Right lobe of liver (tissue), 6 donors: Measurements from ENCODE around the gene NOTCH4. TPM values are rescaled to one million over a fixed set of nuclear protein-coding genes. Genes with fewer than 3 reads are reported as not detected.

Experiments used
- ATAC-seq, 4 donors: fragments of 200-7000 bp; cut with Tn5 transposase; one replicate each; pipeline ENCODE4 v1.9.1; 2020; ENCODE audit warnings: mild to moderate bottlenecking in 4 of 4, moderate library complexity in 4 of 4
- DNase-seq, 3 donors: peaks; one replicate each; pipeline ENCODE4 v3.0.0-alpha.2; 2020
- H3K27ac ChIP-seq, 3 donors: fragments of 200-600 bp; one replicate each; pipeline ENCODE4 v1.8.0; 2022
- H3K27me3 ChIP-seq, 2 donors: fragments of 200-600 bp; one replicate each; pipeline ENCODE4 v1.8.0; 2022
- H3K36me3 ChIP-seq, 4 donors: fragments of 200-600 bp; sonication (generic) in 1 of 4; one replicate each; pipeline versions ENCODE4 v1.5.1 to v1.8.0; 2017 to 2022; ENCODE audit warnings: control low read depth in 1 of 4
- H3K4me1 ChIP-seq, 4 donors: fragments of 200-600 bp; sonication (generic) in 1 of 4; one replicate each; pipeline versions ENCODE4 v1.5.1 to v1.8.0; 2017 to 2022; ENCODE audit warnings: control low read depth in 1 of 4
- H3K4me3 ChIP-seq, 3 donors: fragments of 200-600 bp; one replicate each; pipeline ENCODE4 v1.8.0; 2022
- H3K9me3 ChIP-seq, 4 donors: fragments of 200-600 bp; sonication (generic) in 1 of 4; one replicate each; pipeline versions ENCODE4 v1.5.1 to v1.8.0; 2017 to 2022; ENCODE audit warnings: control low read depth in 1 of 4
- CTCF ChIP-seq, 4 donors: fragments of 200-600 bp in 3 of 4; fragments of 450-650 bp in 1 of 4; IDR thresholded peaks; one replicate each; pipeline versions ENCODE4 v1.5.1 to v1.8.0; 2016 to 2022; ENCODE audit warnings: antibody characterized with exemption in 4 of 4, mild to moderate bottlenecking in 2 of 4
- POLR2A ChIP-seq: fragments of 450-650 bp; IDR thresholded peaks from one replicate; pipeline ENCODE4 v1.6.1; 2017; ENCODE audit warnings: antibody characterized with exemption, mild to moderate bottlenecking
- WGBS: methylation state at CpG from one replicate; pipeline ENCODE4 v1.1.6; 2018; ENCODE audit warnings: low coverage, low lambda C conversion rate; ENCODE audit not compliant: insufficient coverage; ENCODE audit errors: missing lambda C conversion rate; 5-methylcytosine and 5-hydroxymethylcytosine counted together
- intact Hi-C, 2 donors: fragments of 100-400 bp; cut with DNase I; formaldehyde crosslinking; loops; one replicate each; pipeline versions ENCODE4 v1.11.2 to v1.14.1; 2022
- total RNA-seq, 6 experiments: library from RNA; depleted of rRNA in 2 of 6; stranded (reverse); fragments of >200 nt in 2 of 6; fragmentation: NEBNext Ultra II Directional in 3 of 6; extraction: Animal tissue kit (Norgen Biotek cat#: 25700) in 3 of 6; gene quantifications; one replicate each; pipeline versions ENCODE4 v1.1.0 to v1.2.4, GENCODE V29; 2016 to 2023
- donor health status: DM: no; HTN: yes; CAD: no.
- donor health status: DM: no; HTN: no; CAD: no.
- donor health status: DM: no; HTN: no; CAD: no.
- donor health status: DM: no; HTN: yes; CAD: no.
- donor health status: DM: no; HTN: yes; CAD: no.

The NOTCH4 gene
- total RNA-seq, 6 experiments from 2014 or later = 6.6 to 16.5 (median 8.9) TPM

GRCh38 chr6:32191696-32192607 lies 31.9 kb downstream of the NOTCH4 start:
- DNase-seq (peak in 1 of 3 donors; percentile 58), ATAC-seq (no peak)
- no peak for TF ChIP-seq CTCF (IDR thresholded peaks at IDR 0.05)
- TF ChIP-seq POLR2A = no peak
- peak overlapping the region; percentile 6 to 64 (median 25) for H3K4me3 ChIP-seq
- 52% methylated on average over 11 of the region's 15 CpGs for WGBS
- intact Hi-C loops = no loop called here
- H3K27ac ChIP-seq = peak overlapping the region; percentile 69 to 96 (median 86)
- no peaks in the 10 kb centered on the region for H3K27me3 ChIP-seq
- no peaks in the 10 kb centered on the region for H3K9me3 ChIP-seq
- H3K36me3 ChIP-seq = peaks cover 0 to 2% (median 0%) of the 10 kb centered on the region in 4 donors
- peaks cover 0 to 15% (median 6%) of the 10 kb centered on the region in 4 donors for H3K4me1 ChIP-seq

- Histone ChIP-seq H3K27ac (peak overlapping the region; percentile 86 to 96 (median 89)), H3K9me3 (no peaks in the 10 kb centered on the region), H3K4me3 (peak overlapping the region; percentile 55 to 65 (median 64)), H3K36me3 (peaks cover 0 to 3% (median 0%) of the 10 kb centered on the region in 4 donors), H3K27me3 (no peaks in the 10 kb centered on the region), H3K4me1 (peaks cover 0 to 15% (median 6%) of the 10 kb centered on the region in 4 donors)
- intact Hi-C loops = no loop called here
- ATAC-seq (no peak), DNase-seq (no peak)
- 62% methylated on average over 5 of the region's 8 CpGs for WGBS
- TF ChIP-seq POLR2A (no peak), CTCF (IDR thresholded peaks at IDR 0.05) (no peak)
These were observed 32.8 kb downstream of the NOTCH4 start for GRCh38 chr6:32190911-32191677.

- TF ChIP-seq CTCF (IDR thresholded peaks at IDR 0.05) (no peak), POLR2A (peak; percentile 73)
- peaks cover 0 to 14% (median 6%) of the 10 kb centered on the region in 4 donors for H3K4me1 ChIP-seq
- H3K9me3 ChIP-seq = no peaks in the 10 kb centered on the region
- intact Hi-C loops = no loop called here
- ATAC-seq (peak; percentile 77 to 90 (median 86)), DNase-seq (peak; percentile 92 to 95 (median 93))
- peaks cover 0 to 3% (median 0%) of the 10 kb centered on the region in 4 donors for H3K36me3 ChIP-seq
- H3K4me3 ChIP-seq = peak within 1 kb of the TSS; percentile 55 to 65 (median 64)
- H3K27me3 ChIP-seq = no peaks in the 10 kb centered on the region
- WGBS = under 1% methylated on average over 20 of the region's 23 CpGs
- H3K27ac ChIP-seq = peak within 1 kb of the TSS; percentile 86 to 96 (median 89)
These were observed 33.6 kb downstream of the NOTCH4 start, which contains the start of gene PBX2 for GRCh38 chr6:32190054-32190851. PBX2 (minus strand) TSS chr6:32190202; CDS start chr6:32189915, 287 bp downstream.

- peaks cover 0 to 8% (median 3%) of the 10 kb centered on the region in 4 donors for H3K4me1 ChIP-seq
- TF ChIP-seq CTCF (IDR thresholded peaks at IDR 0.05) (no peak), POLR2A (no peak)
- H3K27me3 ChIP-seq = no peaks in the 10 kb centered on the region
- ATAC-seq = peak in 1 of 4 donors; percentile 0
- 0% methylated on average over 1 of the region's 23 CpGs for WGBS
- H3K4me3 ChIP-seq = peak overlapping the region; percentile 55 to 65 (median 64)
- H3K9me3 ChIP-seq = no peaks in the 10 kb centered on the region
- intact Hi-C loops = no loop called here
- H3K36me3 ChIP-seq = peaks cover 0 to 3% (median 0%) of the 10 kb centered on the region in 4 donors
- peak overlapping the region; percentile 86 to 96 (median 89) for H3K27ac ChIP-seq
- DNase-seq = peak; percentile 64 to 70 (median 66)
These were observed 34.2 kb downstream of the NOTCH4 start for GRCh38 chr6:32189742-32190053.
